Measurements from ENCODE around the gene MED8.

MED8 gene

GRCh38 chr1:43383449-43383848 lies 6.2 kb downstream of the MED8 start:
- no peak for TF ChIP-seq CTCF (IDR thresholded peaks at IDR 0.05; ENCODE audit: low read length, missing control alignments)
- no peak overlapping the region for H3K4me3 ChIP-seq (replicated peaks; ENCODE audit: low read depth, low read length)
- DNase-seq (ENCODE audit: low read depth) = no peak

- no peak for TF ChIP-seq CTCF (IDR thresholded peaks at IDR 0.05; ENCODE audit: low read length, missing control alignments)
- DNase-seq (ENCODE audit: low read depth) = peak; percentile 53
- no peak overlapping the region for H3K4me3 ChIP-seq (replicated peaks; ENCODE audit: low read depth, low read length)
These were observed 7.4 kb downstream of the MED8 start for GRCh38 chr1:43382027-43382779.

GRCh38 chr1:43381612-43382011 lies 8.0 kb downstream of the MED8 start:
- no peak overlapping the region for H3K4me3 ChIP-seq (replicated peaks; ENCODE audit: low read depth, low read length)
- no peak for TF ChIP-seq CTCF (IDR thresholded peaks at IDR 0.05; ENCODE audit: low read length, missing control alignments)
- no peak for DNase-seq (ENCODE audit: low read depth)

GRCh38 chr1:43379476-43379875 lies 10.1 kb downstream of the MED8 start:
- no peak for DNase-seq (ENCODE audit: low read depth)
- no peak for TF ChIP-seq CTCF (IDR thresholded peaks at IDR 0.05; ENCODE audit: low read length, missing control alignments)
- no peak overlapping the region for H3K4me3 ChIP-seq (replicated peaks; ENCODE audit: low read depth, low read length)

- H3K4me3 ChIP-seq (replicated peaks; ENCODE audit: low read depth, low read length) = no peak overlapping the region
- DNase-seq (ENCODE audit: low read depth) = no peak
- TF ChIP-seq CTCF (IDR thresholded peaks at IDR 0.05; ENCODE audit: low read length, missing control alignments) = no peak
These were observed 11.8 kb downstream of the MED8 start for GRCh38 chr1:43377831-43378230.

GRCh38 chr1:43376723-43377235 lies 12.8 kb downstream of the MED8 start:
- DNase-seq (ENCODE audit: low read depth) = no peak
- no peak overlapping the region for H3K4me3 ChIP-seq (replicated peaks; ENCODE audit: low read depth, low read length)
- TF ChIP-seq CTCF (IDR thresholded peaks at IDR 0.05; ENCODE audit: low read length, missing control alignments) = no peak

All from fibroblast of pulmonary artery (primary cell).